GM12873 (cell line): ENCODE results near the gene ANKRD66.

ENCODE experiments used
- CTCF ChIP-seq: IDR thresholded peaks from 2 replicates; pipeline ENCODE4 v1.5.1; 2012; ENCODE audit warnings: low read depth, mild to moderate bottlenecking, moderate library complexity, low read length, control low read depth; ENCODE audit not compliant: insufficient read depth; ENCODE audit errors: missing control alignments

The ANKRD66 gene

GRCh38 chr6:46794068-46794467 is 47.3 kb downstream of the ANKRD66 start:
- TF ChIP-seq CTCF = no peak

- no peak for TF ChIP-seq CTCF
Measured at GRCh38 chr6:46795816-46796215, 49.1 kb downstream of the ANKRD66 start.

DNA sequence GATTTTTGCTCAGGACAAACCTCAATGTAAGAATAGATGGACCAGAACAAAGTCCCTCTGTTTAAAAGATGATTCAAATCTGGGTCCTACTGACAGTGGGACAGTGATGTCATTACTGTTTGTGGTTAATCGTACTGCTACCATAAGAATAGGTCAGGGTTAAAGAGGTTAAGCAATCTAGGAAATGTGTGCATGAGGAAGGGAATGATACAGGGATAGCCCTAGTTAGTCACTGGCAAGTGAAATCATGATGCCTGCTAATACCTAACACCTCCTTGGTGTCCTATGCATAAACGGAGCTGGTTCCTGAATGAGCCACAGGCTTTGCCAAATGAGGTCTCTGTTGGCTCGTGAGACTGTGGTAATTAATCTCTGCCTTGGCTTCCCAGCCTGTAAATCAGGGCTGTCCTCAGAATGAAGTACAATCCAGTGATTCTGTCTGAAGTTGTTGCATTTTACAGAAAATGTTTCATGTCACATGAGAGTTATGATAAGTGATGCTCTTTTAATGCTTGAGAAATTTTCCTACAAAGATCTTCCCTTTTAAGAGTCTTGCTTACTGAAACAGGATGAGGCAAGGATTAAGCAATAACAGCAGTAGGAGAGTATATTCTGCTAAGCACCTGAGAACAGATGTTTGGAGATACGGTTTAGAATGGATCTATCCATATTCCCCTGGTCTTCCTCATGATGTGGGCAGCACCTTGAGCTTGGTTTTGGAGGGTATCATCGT is 50.3 kb downstream of the ANKRD66 start:
- TF ChIP-seq CTCF = no peak

DNA sequence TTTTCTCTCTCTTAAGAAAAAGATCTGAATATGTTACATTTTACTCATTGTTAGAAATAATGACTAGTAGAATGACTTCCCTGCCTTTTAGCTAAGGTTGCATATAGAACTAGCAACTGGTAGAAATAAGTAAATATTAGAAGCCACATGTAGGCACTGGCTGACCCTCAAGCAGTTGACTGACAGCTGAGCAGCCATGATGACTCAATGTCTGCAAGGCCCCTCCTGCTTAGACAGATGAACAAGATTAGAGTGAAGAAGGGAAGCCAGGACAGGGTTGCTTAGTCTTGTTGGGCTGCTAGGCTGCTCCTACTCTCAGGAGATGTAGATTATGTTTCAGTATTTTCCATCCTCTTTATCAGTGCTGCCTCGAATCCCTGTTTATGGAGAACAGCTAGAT is 52.9 kb downstream of the ANKRD66 start:
- no peak for TF ChIP-seq CTCF

GRCh38 chr6:46808806-46809205 is 62.1 kb downstream of the ANKRD66 start:
- no peak for TF ChIP-seq CTCF
